Caco-2 (cell line): ENCODE measurements around the gene MYOM3. TPM values are rescaled to one million over a fixed set of nuclear protein-coding genes. Genes with fewer than 3 reads are reported as not detected.

Source experiments
- BruUV-seq: library from RNA; stranded (reverse); fragments of 400-500 nt; replicated peaks from 2 replicates; lab custom pipeline; 2021; lab: Mats Ljungman, UMichigan
- CTCF ChIA-PET: fragments of 300-600 bp; sonication (Branson Sonifier 250); formaldehyde crosslinking; loops from one replicate; lab custom pipeline; 2022; ENCODE audit warnings: antibody characterized with exemption; lab: Charles Lee
- POLR2A ChIA-PET: fragments of 300-600 bp; sonication (Branson Sonifier 250); formaldehyde crosslinking; loops from one replicate; lab custom pipeline; 2022; ENCODE audit warnings: antibody characterized with exemption; lab: Charles Lee
- DNase-seq, 2 experiments: peaks; one replicate each; pipeline versions ENCODE4 v3.0.0 to v3.0.0-alpha.2; 2020 to 2022
- H3K27me3 ChIP-seq: replicated peaks from 2 replicates; pipeline ENCODE4 v1.6.0; 2011; ENCODE audit warnings: low read length; ENCODE audit not compliant: control insufficient read depth, insufficient read depth
- H3K36me3 ChIP-seq: 2 replicates; pipeline ENCODE4 v1.5.1; 2011; ENCODE audit warnings: low read length; ENCODE audit not compliant: control insufficient read depth, insufficient read depth
- H3K4me1 ChIP-seq: fragments of 250-450 bp; sonication (Bioruptor Pico); 2 replicates; pipeline ENCODE4 v1.5.1; 2020; ENCODE audit warnings: mild to moderate bottlenecking
- H3K4me3 ChIP-seq: 2 replicates; pipeline ENCODE4 v1.5.1; 2011; ENCODE audit warnings: low read depth, mild to moderate bottlenecking, control low read depth, low read length
- H3K9me3 ChIP-seq: fragments of 250-450 bp; sonication (Bioruptor Pico); 2 replicates; pipeline ENCODE4 v1.5.1; 2020; ENCODE audit warnings: mild to moderate bottlenecking, moderate library complexity
- H3K27ac Mint-ChIP-seq: one replicate; pipeline ENCODE4 v1.8.0; 2022; ENCODE audit warnings: mixed read lengths; ENCODE audit not compliant: unreplicated experiment
- H3K27me3 Mint-ChIP-seq: one replicate; pipeline ENCODE4 v1.8.0; 2022; ENCODE audit warnings: mixed read lengths; ENCODE audit not compliant: insufficient read depth, unreplicated experiment
- H3K36me3 Mint-ChIP-seq: one replicate; pipeline ENCODE4 v1.8.0; 2022; ENCODE audit warnings: mild to moderate bottlenecking, mixed read lengths; ENCODE audit not compliant: insufficient read depth, unreplicated experiment
- H3K4me1 Mint-ChIP-seq: one replicate; pipeline ENCODE4 v1.8.0; 2022; ENCODE audit warnings: low read depth, mixed read lengths; ENCODE audit not compliant: unreplicated experiment
- H3K4me3 Mint-ChIP-seq: one replicate; pipeline ENCODE4 v1.8.0; 2022; ENCODE audit warnings: mild to moderate bottlenecking, moderate library complexity, mixed read lengths; ENCODE audit not compliant: unreplicated experiment
- H3K9me3 Mint-ChIP-seq: one replicate; pipeline ENCODE4 v1.8.0; 2022; ENCODE audit warnings: mixed read lengths; ENCODE audit not compliant: unreplicated experiment
- CTCF ChIP-seq, 2 experiments: fragments of 200-600 bp in 1 of 2; IDR thresholded peaks; 1 replicate in 1 of 2; 2 replicates in 1 of 2; pipeline versions ENCODE4 v1.5.1 to v1.8.0; 2011 to 2022; ENCODE audit warnings: antibody characterized with exemption in 1 of 2, control low read depth in 1 of 2, inconsistent platforms in 1 of 2, low read depth in 1 of 2, low read length in 1 of 2, mild to moderate bottlenecking in 1 of 2, moderate library complexity in 1 of 2; ENCODE audit not compliant: insufficient read depth in 1 of 2, severe bottlenecking in 1 of 2, unreplicated experiment in 1 of 2
- intact Hi-C: fragments of 100-400 bp; cut with micrococcal nuclease; formaldehyde crosslinking; loops from one replicate; pipeline ENCODE4 v1.10.0; 2022; ENCODE audit not compliant: unreplicated experiment
- total RNA-seq: library from RNA; stranded (reverse); gene quantifications from 2 replicates; pipeline ENCODE4 v1.2.3, GENCODE V29; 2022

MYOM3 gene
- total RNA-seq, 1 experiment from 2014 or later: not detected

- Histone ChIP-seq H3K36me3 (no peaks in the 10 kb centered on the region), H3K4me3 (no peak overlapping the region), H3K4me1 (no peaks in the 10 kb centered on the region), H3K27me3 (no peaks in the 10 kb centered on the region), H3K9me3 (no peaks in the 10 kb centered on the region)
- ChIA-PET POLR2A (no interaction called here), CTCF (interaction anchor here (0.7 kb wide), 1 partner anchor 11 kb away, joined by 6 read pairs; no protein-coding TSS in a partner anchor)
- TF ChIP-seq CTCF (IDR thresholded peaks at IDR 0.05; ENCODE audit: insufficient read depth in 1 of 2, low read depth in 1 of 2, low read length in 1 of 2, severe bottlenecking in 1 of 2, unreplicated experiment in 1 of 2): no peak
- H3K36me3 Mint-ChIP-seq: no peaks in the 10 kb centered on the region
- no peaks in the 10 kb centered on the region for H3K9me3 Mint-ChIP-seq
- no peak for DNase-seq
- no peak overlapping the region for H3K4me3 Mint-ChIP-seq
- H3K27me3 Mint-ChIP-seq: no peaks in the 10 kb centered on the region
- no TSS peak for BruUV-seq
- no peaks in the 10 kb centered on the region for H3K4me1 Mint-ChIP-seq
- no peak overlapping the region for H3K27ac Mint-ChIP-seq
- intact Hi-C loops: no loop called here
These were observed 18.2 kb downstream of the MYOM3 start for GRCh38 chr1:24093732-24094131.

GRCh38 chr1:24092979-24093378 is 19.0 kb downstream of the MYOM3 start:
- no peaks in the 10 kb centered on the region for H3K9me3 ChIP-seq
- BruUV-seq: no TSS peak
- Mint-ChIP-seq H3K9me3 (no peaks in the 10 kb centered on the region), H3K27ac (no peak overlapping the region), H3K4me1 (no peaks in the 10 kb centered on the region), H3K27me3 (no peaks in the 10 kb centered on the region), H3K36me3 (no peaks in the 10 kb centered on the region), H3K4me3 (no peak overlapping the region)
- ChIA-PET CTCF (no interaction called here), POLR2A (no interaction called here)
- intact Hi-C loops: no loop called here
- no peaks in the 10 kb centered on the region for H3K4me1 ChIP-seq
- H3K36me3 ChIP-seq: no peaks in the 10 kb centered on the region
- no peak for TF ChIP-seq CTCF (IDR thresholded peaks at IDR 0.05; ENCODE audit: insufficient read depth in 1 of 2, low read depth in 1 of 2, low read length in 1 of 2, severe bottlenecking in 1 of 2, unreplicated experiment in 1 of 2)
- no peak for DNase-seq
- H3K4me3 ChIP-seq: no peak overlapping the region
- no peaks in the 10 kb centered on the region for H3K27me3 ChIP-seq

- ChIA-PET CTCF (no interaction called here), POLR2A (no interaction called here)
- intact Hi-C loops: no loop called here
- Mint-ChIP-seq H3K4me1 (no peaks in the 10 kb centered on the region), H3K9me3 (no peaks in the 10 kb centered on the region), H3K36me3 (no peaks in the 10 kb centered on the region), H3K27me3 (no peaks in the 10 kb centered on the region), H3K27ac (no peak overlapping the region), H3K4me3 (no peak overlapping the region)
- no peak for DNase-seq
- Histone ChIP-seq H3K4me1 (no peaks in the 10 kb centered on the region), H3K4me3 (no peak overlapping the region), H3K9me3 (no peaks in the 10 kb centered on the region), H3K27me3 (no peaks in the 10 kb centered on the region), H3K36me3 (no peaks in the 10 kb centered on the region)
- TF ChIP-seq CTCF (IDR thresholded peaks at IDR 0.05; ENCODE audit: insufficient read depth in 1 of 2, low read depth in 1 of 2, low read length in 1 of 2, severe bottlenecking in 1 of 2, unreplicated experiment in 1 of 2): no peak
- BruUV-seq: no TSS peak
These were observed 19.9 kb downstream of the MYOM3 start for GRCh38 chr1:24091971-24092482.
